ENCODE data around the gene AGO3.
"Not testable (repeated sequence)": the region's sequence is repeated elsewhere in the genome, so short reads cannot be mapped to it uniquely, and the experiment has no call there.

Gene AGO3

GRCh38 chr1:35927472-35927871 lies 3.4 kb upstream of the AGO3 start:
- DNase-seq, result no peak

DNA sequence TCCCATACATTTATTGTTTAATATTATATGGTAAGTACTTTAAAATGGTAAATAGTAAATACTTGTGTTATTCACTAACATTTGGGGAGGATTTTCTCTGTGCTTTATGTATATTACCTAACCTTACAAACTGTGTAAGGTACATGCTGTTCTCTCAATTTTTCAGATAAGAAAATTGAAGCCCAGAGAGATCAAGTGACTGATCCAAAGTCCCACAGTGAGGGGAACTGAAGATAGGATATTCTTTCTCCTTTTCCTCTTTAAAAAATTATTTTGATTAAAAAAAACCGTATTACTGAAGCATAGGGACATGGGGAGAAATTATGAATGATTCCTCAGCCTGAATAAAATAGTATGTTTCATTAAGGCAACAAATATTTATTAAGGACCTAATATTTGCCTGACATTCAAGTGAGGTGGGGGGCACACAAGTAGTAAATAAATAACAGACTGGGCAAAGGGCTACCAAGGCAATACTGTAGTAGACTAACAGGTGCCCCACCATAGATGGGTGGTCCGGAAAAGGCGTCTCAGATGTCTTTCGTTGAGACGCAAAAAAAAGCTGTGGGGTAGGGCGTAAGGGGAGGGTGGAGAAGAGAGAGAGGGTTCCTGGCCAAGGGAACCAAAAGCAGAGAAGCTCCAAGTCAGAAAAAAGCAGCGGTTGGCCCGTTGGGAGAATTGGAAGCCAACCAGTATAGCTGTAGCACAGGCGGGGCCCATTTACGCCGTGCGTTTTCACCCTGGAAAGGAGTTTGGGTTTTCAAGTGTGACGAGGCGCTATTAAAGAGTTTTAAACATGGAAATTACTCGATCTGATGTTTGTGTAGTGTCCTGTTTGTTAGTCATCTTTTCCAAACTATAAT lies 944 bp upstream of the AGO3 start:
- peak; percentile 45 for DNase-seq

DNA sequence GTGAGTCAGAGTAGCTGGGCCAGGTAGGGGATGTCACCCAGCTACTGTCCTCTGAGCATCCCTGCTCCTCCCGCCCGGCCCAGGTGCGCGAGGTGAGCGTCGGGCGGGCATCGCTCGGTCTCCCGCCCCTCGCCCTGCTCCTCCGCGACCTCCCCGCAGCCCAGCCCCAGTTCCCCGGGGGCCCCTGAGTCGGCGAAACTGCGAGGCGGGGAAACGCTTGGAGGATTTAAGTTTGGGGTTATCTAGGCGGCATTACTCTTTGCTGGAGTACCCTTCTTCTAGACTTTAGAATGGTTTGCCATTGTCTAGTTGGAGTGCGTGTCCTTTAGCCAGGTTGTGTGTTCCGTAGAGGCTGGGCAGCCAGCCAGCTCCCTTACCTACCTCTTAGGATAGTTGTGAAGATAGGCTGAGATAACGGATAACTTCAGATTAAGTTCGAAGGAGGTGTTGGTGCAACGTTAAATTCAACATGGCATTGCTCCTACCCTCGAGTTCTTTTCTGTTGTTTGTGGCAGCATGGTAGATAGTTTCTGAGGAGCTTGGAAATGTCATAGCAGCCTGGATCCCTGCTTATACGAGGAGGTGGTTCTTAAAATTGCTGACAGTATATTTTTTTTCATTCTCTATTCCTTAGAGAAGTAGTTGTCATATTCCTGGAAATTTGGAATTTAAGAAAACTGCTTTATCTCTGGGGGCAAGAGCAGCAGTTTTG lies 697 bp downstream of the AGO3 start:
- no peak for DNase-seq

GRCh38 chr1:35932158-35932636 lies 1.3 kb downstream of the AGO3 start:
- DNase-seq, result no peak

DNA sequence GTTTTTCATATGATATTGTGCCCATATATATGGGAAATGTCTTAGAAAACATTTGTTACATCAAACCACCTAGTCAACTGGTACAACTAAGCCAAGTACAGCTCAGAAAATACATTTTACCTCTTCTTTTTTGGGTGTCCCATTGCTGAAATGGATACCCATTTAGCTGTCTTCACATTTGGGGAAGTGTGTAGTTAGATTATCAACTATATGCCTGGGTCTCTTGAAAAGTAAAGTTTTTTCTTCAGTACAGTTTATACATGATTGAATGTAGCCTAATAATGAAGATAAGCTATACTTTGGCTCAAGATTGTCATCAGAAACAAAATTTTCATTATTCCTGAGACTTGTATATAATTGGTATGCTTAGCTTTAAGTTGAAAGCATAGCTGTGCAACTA lies 2.0 kb downstream of the AGO3 start:
- DNase-seq, result no peak

- DNase-seq, result no peak
Measured at GRCh38 chr1:35935442-35936388, 4.8 kb downstream of the AGO3 start.

- DNase-seq, result no peak
Measured at GRCh38 chr1:35936838-35937237, 5.9 kb downstream of the AGO3 start.

DNA sequence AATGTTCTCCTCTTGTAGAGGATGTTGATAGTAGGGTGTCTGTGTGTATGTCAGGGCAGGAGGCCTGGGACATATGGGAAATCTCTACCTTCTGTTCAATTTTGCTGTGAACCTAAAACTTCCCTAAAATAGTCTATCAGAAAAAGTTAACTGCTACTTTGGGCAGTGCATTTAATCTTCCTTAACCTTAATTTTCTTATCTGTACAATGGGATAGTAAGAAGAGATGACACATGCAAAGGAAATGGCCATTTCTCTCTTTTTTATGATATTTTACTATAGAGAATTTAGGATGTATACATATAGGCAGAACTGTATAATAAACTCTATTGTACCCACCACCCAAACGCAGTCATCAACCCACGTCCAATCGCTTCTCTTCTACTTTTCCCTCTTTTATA lies 8.6 kb downstream of the AGO3 start:
- DNase-seq, result no peak

DNA sequence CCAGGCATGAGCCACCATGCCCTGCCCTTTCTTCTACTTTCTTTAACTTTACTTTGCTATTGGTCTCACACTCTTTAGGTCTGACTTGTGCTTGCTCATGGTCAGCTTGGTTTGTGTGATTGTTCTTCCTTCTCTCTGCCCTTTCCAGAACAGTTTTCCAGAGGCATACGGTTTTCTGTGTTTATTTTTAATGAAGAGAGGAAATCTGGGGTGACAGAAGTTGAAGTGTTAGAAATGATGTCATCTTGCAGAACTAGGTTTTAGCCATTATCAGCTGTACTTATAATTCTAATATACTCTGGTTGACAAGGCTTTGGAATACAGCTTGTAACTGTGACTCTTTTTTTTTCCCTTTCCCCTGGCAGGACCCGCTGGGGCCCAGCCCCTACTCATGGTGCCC lies 14.4 kb downstream of the AGO3 start:
- no peak for DNase-seq

GRCh38 chr1:35947547-35947946 lies 16.6 kb downstream of the AGO3 start:
- DNase-seq, result no peak

DNA sequence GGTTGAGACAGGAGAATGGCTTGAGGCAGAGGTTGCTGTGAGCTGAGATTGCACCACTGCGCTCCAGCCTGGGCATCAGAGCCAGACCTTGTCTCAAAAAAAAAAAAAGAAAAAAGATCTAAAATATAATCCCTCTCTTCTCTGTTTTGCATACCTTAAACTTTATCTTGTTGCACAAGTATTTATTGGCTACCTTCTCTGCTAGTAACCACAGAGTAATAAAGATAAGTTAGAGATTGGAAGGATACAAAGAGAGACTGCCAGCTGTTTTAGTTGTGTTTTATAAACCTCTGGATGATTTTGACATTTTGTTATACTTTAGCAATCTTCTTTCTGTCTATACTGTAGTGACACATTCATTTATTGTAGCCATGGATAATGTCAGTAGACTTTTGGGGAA lies 27.7 kb downstream of the AGO3 start:
- no peak for DNase-seq

GRCh38 chr1:35959304-35959703 lies 28.4 kb downstream of the AGO3 start:
- no peak for DNase-seq

DNA sequence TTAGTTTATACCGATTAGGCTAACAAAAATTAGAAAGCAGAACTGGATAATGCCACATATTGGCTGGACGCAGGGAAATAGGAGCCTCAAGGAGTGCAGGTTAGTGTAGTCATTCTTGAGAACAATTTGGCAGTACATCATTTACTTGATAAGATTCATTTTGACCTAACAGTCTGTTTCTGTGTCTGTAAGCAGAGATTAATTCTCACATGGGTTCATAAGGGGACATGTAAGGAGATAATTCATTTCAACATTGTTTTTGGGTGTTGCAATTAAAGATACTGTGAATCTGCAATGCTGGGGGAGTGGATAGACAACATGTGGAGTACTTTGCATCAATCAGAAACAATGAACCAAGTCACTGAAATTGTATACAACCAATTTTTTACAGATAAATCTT lies 32.0 kb downstream of the AGO3 start:
- no peak for DNase-seq

DNA sequence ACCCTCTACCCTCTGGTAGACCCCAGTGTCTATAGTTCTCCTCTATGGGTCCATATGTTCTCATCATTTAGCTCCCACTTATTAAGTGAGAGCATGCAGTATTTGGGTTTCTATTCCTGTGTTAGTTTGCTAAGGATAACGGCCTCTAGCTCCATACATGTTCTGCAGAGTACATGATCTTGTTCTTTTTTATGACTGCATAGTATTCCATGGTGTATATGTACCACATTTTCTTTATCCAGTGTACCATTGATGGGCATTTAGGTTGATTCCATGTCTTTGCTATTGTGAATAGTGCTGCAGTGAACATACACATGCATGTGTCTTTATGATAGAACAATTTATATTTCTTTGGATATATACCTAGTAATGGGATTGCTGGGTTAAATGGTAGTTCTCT lies 33.4 kb downstream of the AGO3 start:
- DNase-seq, result not testable (repeated sequence)

DNA sequence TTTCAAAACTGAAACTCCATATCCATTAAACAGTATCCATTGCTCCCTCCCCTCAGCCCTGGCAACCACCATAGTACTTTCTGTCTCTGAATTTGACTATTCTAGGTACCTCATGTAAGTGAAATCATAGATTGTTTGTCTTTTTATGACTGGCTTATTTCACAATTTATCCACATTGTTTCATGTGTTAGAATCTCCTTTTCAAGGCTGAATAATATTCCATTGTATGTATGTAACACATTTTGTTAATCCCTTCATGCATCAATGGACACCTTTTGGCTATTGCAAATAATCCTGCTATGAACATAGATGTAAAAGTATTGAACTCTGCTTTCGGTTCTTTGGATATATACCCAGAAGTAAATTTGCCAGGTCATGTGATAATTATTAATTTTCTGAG lies 37.5 kb downstream of the AGO3 start:
- DNase-seq, result no peak

DNA sequence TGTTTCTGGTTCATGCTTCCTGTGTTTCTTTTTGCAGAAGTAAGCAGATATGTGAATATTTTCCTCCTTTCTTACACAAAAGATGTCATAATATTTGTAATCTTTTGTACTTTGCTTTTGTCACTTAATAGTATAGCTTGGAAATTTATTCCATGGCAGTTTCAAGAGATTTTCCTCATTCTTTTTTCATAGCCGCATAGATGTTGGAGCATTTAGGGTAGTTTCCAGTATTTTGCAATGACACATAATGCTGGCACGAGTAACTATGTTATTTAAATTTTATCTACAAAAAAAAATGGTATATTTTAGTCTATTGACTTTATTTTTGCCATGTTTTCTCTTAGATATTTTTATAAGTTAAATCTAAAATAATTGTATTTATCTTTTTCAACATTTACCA lies 40.7 kb downstream of the AGO3 start:
- DNase-seq, result no peak

DNA sequence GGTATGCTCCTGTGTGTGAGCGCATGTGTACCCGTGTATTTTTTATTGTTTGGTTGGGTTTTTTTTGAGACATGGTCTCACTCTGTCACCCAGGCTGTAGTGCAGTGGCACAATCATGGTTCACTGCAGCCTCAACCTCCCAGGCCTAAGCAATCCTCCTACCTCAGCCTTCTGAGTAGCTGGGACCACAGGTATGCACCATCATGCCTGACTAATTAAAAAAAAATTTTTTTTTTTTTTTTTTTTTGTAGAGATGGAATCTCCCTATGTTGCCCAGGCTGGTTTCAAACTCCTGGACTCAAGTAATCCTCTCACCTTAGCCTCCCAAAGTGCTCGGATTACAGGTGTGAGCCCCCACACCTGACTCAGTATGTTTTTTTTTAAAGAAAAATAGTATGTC lies 41.7 kb downstream of the AGO3 start:
- not testable (repeated sequence) for DNase-seq

DNA sequence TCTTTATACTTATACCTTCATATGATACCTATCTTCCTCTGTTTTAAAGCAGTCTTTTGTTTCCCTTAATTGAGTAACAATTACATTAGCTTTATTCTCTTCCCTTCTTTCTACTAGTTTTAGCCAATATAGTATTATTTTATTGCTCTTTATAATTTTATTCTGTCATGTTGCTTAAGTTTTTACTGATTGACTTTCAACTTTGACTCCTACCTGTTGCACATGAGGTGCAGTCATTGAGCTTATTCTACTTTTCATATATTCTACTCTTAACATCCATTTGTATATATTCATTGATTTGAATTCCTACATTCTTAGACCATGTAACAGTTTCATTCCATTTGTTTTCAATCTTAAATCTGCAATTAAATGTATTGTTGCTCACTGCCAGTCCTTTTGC lies 49.2 kb downstream of the AGO3 start:
- no peak for DNase-seq

DNA sequence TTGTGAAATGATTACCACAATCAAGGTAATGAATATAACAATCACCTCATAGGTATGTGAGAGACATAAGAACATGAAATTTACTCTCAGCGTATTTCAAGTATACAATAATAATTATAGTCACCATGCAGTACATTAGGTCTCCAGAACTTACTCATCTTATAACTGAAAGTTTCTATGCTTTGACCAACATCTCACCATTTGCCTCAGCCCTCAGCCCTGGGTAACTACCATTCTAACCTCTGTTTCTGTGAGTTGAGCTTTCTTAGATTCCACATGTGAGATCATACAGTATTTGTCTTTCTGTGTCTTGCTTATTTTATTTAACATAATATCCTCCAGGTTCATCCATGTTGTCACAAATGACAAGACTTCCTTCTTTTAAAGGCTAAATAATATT lies 57.3 kb downstream of the AGO3 start:
- no peak for DNase-seq

- no peak for DNase-seq
Measured at GRCh38 chr1:36006941-36007500, 76.1 kb downstream of the AGO3 start.

DNA sequence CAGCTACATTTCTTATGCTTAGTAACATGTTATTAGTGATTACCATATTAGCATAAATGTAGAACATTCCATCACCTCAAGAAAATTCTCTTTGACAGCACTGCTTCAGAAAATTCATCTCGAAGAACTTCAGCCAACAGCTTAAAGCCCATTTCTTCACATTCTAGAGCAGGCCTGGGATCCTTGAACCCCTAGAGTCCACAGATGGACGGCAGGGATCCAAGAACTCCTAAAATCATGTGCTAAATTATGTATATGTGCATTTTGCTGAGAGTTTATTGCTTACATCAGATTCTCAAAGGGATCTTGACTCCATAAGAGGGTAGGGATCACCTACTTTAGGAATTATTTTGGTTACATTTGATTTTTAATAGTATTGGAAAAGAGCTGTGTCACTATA lies 76.8 kb downstream of the AGO3 start:
- DNase-seq, result no peak

DNA sequence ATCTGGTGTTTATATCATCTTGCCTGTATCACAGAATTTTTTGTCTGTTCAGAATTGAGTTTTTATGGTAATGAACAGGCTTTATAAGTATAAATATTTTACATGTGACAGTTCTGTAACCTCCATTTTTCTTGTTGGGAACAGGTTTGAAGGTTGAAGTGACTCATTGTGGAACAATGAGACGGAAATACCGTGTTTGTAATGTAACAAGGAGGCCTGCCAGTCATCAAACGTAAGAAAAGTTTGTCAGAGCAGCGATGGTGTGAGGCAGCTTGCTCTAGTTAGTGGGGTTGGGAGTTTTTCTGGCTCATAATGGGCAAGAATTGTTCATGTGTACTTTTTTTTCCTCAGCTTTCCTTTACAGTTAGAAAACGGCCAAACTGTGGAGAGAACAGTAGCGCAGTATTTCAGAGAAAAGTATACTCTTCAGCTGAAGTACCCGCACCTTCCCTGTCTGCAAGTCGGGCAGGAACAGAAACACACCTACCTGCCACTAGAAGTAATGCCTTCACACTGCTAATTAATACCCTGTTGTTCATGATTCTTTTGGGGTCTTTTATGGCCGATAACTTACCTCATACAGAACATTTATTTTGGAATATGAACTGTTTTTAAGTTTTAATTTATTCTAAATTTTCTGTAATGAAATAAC lies 77.8 kb downstream of the AGO3 start:
- no peak for DNase-seq
